ENCODE measurements around the gene SCN3B.

The SCN3B gene

DNA sequence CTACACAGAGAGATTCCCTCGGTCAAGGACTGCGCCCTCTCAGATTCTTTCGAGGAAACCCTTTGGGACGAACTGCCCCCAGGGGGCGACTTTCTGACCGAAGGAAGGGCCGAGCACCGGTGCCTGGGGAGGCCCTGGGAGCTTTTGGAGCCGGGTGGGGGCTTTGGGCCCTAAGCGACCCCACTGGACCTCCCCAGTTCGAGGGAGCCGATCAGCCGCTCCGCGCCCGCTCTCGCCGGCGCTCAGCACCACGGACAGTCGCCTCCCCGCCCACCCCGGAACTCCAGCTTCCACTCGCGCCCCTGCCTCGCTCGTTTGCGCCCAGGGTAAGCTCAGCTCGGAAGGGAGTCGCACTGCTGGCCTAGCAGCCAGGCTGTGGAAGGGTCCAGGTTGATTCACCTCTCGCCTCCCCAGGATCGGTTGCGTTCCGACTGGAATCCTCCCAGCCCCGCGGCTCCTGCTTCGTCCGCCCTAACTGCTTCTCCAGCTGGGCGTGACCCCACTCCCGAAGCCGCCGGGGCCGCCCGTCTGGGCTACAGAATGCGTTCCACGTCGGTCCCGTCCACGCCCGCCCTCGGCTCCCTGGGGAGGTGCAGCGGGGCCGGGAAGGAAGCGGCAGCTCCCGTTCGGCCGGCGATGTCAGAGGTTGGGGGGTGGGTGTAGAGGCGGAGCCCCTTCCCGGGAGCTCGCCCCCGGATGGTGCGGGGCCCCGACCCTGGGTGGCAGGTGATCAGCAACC lies 428 bp downstream of the SCN3B start:
- DNase-seq: no peak

DNA sequence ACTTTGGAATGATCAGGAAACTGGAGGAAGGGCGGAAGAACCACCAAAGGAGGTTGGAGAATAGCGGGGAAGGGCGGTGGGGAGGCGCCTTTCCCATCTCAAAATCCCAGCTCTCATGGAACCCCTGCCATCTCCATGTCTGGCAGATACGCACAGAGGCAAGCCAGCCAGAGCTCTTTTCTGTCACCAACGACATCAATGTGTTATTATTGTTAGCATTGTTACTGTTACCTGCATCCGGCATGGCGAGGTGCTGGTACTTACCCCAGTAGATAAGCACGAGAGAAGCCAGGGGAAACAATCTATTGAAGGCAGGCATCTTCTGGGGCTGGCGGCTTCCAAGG lies 969 bp downstream of the SCN3B start:
- DNase-seq: no peak

DNA sequence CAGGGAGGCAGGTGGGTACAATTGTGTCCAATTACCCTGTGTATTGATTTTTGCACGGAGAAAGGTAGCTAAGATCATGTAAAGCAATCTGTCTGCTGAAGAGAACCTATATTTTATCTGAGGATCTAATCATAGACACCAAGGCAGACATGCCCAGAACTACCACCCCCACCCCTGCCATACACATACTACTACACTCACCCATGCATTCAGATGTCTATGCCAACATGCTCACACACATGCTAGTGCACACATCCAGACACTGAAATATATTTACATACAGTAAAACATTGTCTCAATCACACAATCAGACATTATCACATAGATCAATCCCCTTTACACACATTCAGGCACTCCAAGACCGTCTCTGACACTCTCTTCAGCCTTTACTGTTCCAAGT lies 1.8 kb downstream of the SCN3B start:
- no peak for DNase-seq

DNA sequence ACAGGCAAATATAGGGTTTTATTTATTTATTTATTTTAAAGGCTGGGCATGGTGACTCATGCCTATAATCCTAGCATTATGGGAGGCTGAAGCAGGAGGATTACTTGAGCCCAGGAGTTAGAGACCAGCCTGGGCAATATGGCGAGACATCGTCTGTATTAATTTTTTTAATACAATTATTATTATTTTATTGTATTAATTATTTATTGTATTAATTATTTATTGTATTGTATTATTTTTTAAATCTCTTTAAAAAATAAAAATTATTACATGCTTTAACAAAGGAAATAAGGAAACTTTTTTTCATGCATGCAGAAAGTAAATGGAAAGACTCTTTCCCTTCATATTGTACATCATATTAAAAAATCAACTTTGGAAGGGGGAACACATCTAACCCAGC lies 3.5 kb downstream of the SCN3B start:
- no peak for DNase-seq

DNA sequence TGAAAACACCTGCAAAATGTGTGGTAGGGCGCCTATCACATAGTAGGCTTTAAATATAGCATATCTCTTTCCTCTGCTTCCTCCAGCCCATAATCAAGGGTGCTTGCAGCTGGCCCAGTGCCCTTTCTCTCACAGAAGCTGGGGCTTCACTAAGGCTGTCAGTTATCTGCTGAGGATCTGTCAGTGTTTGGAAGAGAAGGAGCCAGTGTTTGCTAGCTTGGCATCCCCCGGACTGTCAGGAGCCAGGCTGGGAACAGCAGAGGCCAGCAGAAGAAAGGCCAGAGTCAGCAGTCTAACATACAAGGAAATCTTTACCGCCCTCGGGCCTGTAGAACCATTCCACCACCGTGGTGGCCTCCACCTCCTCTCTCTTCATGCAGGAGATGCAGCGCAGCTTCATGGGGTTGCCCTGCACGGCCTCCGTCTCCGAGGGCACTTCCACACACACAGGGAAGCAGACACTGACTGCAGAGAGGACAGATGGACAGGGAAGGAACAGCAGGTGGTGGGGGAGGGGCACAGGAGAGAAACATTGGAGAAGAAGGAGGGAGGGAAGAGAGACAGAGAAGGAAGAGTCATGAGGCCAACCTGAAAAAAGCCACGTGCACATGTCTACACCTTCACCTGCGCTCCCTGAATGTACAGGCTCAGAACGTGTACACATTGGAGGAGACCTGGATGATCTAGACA lies 9.0 kb downstream of the SCN3B start:
- DNase-seq: no peak

DNA sequence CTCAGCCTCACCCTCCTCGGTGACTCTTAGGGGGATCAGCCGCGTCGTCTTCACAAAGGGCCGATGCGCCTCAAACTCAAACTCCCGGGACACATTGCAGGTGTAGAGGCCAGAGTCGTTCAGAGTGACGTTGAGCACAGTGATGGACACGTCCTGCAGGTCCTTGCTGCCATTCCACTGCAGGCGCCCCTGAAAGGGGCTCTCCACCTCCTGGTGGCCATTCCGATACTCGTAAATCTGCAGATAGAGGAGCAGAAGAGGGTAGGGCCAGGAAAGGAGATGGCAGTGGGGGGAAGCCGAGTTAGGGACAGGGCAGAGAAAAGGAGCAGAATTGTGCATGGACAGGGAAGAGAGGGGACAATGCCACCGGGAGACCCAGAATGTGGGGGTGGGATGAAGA lies 12.0 kb downstream of the SCN3B start:
- DNase-seq: no peak

DNA sequence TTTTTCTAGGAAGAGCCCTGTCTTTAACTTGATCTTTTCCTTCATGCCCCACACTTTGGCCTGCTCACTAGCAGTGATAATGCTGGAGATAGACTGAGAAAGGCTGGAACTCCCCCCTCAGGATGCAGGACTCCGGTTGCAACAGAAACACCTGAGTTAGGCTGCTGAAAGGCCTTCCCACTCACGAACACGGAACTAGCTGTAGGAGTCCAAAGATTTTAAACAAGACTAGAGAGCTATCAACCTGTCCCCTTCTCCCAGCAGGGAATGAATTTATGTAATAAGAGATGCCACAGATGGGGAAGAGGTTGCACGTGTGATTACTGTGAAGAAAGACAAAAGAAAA lies 13.0 kb downstream of the SCN3B start:
- DNase-seq: no peak

DNA sequence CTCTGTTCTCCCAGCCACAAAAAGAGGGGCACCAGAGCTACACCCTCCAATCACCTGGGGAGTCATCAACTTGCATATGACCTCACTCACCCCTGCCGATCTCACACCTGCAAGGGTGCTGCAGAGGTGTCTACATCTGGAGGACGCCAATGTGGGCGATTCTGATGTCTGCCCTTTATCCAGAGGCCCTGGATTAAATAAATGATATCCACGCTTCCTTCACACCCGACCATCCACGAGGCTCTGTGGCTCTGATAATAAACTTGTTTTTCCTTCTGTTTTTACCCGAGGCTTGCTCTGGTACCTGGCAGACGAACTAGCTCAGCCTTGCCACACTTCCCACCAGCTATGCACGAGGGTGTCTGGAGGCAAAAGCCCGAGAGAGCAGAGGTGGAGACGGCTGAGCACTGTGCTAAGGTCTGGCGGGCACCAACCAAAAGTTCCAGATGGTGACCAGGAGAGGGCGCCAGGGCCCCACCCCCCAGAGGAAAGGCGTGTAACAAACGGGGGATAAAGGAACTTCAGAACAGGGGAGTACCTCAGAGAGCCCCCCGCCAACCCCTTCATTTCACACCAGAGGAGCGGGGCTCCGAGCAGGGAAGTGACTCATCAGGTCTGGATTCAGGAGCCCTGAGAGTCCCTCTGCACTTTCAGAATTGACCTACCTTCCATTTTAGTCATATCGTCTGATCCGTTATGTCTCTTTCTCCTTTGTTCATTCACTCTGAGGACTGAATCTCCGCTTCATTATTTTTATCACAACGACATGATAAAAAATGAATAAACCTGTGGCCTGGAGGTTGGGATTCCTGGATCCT lies 13.5 kb downstream of the SCN3B start:
- peak; percentile 74 for DNase-seq

DNA sequence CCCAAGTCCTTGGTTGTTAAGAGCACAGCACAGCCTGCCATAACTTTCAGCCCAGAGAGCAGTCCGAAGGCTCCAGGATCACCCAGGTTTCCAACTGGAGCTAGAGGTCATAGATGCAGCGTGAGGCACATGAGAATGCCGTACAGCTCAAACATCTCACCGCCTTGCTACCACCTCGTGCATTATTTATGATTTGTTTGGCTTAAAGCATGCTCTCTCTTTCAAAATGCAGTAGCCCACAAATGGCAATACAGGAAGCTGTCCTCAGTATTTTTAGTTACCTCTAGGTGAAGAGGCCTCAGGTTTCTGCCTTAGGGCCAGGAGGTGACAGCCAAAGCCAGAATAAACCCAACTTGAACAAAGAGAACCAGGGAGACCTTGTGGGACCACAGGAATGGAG lies 14.4 kb downstream of the SCN3B start:
- no peak for DNase-seq

DNA sequence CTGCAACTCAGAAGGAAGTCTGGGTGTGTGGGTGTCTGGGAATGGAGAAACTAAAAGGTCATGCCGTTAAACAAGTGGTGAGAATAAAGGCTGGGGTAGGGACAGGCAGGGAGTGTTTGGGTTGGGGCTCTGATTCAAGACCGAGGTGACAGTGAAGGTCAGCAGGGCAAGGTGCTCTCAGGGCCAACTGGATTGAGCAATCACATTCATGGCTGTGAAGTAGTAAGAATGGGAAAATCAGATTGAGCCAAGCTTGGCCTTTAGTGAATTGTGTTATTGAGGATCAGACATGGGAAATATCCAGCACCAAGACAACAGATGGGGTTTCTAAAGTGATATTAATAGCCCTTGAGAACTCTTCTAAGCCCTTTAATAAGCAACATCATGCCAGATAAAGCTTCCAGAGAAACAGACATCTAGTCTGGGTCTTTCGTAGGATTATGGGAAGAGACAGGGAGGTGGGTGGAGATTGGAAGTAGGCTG lies 24.3 kb downstream of the SCN3B start:
- DNase-seq: no peak

DNA sequence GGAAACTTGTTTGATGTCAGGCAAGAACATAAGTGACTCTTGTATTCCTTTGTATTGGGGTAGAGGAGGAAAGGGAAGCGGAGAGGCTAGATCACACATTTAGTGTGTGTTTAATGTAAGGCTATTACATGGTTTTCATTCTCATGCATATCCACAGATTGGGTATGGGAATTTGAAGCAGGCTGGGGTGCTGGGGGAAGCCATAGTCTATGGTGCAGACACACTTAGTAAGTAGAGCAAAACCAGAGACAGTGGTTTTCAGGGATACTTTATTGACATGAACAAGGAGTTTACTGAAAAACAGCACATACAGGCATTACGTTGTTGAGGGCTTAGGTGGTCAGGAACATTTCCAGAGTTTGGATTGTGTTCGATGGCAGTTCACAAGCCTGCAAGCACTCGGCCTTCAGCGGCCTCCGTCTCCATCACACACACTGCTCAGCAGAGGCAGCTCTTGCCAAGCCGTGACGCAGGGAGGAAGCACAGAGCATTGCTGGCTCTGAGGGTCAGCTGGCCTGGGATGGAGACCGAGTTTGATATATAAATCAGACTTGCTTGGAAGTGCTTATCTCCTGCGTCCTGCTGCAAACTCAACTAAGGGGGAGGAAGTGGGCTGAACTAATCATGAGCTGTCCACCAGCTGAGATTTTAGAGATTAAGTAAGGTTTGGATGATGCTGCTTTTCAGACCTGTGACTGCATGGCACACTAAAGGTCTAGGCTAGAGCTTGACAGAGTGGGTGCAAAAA lies 25.3 kb downstream of the SCN3B start:
- DNase-seq: peak; percentile 83

DNA sequence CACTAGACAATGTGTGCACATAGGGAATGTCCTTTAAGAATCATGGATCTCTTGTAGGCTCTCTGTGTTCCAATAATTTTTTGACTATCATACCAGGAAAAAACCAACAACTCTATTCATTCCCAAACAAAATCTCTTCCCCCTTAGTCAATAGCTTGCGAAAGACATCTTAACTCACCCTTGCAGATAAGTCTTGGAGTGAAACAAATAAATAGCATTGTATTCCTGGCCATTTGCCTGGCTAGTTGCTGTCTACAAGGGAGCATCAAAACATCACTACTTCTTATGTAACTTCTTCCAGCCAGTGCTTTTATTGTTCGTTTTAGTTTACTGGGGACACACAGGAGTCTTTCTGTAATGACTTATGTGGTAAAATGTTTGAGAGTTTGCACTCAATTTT lies 29.4 kb downstream of the SCN3B start:
- DNase-seq: no peak

DNA sequence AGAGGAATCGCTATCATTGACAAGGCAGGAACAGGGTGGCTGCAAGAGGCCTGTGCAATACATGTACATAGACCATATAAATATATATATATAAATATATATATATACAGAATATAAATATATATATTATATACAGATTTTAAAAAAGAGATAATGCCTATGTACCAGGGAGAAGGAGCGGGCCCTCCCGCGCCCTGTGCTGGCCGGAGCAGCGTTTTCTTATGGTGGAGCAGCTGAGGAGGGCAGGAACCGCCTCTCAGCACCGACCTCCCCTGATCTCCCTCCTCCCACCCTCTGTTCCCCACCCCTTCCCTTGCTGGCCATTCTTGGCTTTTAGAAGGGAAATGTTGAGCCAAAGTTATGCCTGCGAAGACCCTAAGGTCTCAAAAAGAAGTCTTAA lies 31.8 kb downstream of the SCN3B start:
- no peak for DNase-seq

DNA sequence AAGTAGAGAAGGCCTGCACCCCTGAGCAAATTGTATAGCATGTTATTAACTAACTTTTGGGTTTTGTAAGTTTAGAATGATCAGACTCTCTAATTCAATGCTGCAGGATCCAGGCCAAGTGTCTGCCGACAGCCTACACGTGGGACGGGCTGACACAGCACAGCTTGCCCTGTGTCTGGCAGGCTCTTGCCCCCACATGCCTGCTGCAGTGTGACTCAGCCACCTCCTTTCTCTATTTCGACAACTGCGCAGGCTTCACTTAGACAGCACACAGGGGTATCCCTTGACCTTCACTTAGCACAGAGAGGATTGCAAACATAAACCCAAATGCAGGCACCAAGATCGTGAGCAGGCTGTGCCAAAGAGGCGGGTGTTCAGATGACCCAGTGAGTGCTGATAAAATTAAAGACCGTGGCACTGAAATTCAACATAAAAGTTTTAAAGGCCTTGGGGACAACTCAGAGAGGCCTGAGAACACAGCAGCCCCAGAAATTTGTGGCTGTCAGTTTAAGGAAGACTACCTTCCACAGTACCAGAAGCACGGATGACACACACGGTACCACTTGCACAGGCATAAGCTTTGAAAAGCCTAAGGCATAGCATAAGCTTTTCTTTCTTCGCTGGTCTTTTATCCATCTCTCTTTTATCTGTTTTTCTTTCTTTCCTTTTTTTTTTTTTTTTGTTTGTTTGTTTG lies 37.8 kb downstream of the SCN3B start:
- DNase-seq: no peak

DNA sequence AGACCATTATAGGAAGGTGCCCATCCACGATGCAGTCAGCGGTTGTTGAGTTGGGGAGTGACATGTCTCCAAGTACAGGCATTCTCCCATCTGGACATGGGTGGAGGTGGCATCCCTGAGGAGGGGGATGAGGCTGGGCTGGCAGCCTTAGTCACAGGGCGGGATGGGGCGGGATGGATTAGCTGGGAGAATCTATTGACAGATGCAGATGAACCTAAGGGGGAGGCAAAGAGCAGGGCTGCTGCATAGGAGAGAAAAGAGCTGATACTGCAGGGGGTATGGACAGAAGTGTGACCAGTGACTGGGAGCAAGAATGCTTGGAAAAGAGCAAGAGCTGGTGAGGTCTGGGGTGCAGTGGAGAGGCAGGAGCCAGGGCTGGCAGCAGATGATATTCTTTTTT lies 42.7 kb downstream of the SCN3B start:
- no peak for DNase-seq

DNA sequence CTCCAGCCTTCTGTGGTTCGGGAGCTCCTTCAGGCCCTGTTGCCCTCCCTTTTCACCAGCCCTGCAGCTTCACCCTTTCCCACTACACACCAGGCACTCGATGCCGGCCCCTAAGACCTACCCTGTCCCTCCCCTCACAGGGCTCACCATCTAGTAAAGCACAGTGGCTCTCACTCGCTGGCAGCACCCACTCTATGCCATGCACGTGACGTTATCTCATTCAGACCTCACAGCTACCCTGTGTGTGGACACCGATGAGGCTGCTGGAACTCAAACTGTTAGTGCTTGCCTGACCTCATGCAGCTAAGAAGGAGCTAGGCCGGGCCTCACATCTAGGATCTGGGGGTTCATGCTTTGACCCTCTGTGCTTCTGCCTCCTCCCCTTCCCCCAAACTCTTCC lies 45.5 kb downstream of the SCN3B start:
- DNase-seq: no peak

DNA sequence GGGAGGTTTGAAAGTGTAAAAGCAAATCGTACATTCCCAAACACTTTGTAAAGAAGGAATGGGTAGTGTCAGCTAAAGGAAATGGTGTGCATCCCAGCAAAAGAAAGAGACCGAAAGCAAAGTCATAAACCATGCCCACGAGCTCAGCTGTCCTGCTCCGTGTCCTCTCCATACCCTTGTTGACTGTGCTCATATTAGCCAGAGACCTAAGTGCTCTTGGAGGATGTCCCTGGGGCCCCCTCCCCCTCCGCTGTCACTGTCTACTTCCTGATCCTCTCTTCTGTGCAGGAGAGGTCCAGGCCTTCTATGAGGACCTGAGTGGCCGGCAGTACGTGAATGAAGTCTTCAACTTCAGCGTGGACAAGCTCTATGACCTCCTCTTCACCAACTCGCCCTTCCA lies 46.1 kb downstream of the SCN3B start:
- DNase-seq: no peak

DNA sequence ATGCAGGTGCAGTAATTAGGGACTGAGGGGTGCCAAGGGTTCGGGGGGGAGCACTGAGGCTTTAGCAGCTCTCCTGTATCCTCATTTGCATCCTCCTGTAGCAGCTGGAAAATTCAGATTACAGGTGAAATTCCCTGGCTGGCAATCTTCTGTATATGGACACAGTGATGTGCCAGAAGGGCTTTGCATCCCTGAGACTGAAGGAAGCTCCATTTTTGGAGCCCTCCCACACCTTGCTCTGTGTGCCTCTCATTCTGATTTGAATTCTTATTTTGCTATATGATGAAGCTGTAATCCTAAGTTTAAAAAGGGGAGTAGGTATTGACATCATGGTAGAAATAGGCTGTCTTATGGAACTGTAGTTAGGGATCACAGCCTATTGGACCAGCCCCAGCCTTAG lies 46.6 kb downstream of the SCN3B start:
- DNase-seq: no peak

DNA sequence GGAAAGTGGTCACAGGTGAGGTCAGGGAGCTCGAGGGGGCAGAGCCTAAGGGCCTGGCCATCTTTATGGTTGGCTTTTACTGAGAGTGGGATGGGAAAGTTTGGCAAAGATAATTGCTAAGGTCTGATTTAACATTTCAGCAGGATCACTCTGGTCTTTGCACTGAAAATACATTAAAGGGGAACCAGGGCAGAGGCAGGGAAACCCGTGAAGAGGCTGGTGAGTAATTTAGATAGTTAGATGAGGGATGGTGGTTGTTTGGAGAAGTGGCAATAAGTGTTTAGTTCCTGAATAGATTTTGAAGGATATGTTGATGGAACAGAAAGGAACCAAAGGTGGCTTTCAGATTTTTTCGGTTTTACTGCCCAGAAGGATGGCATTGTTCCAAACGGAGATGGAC lies 50.8 kb downstream of the SCN3B start:
- no peak for DNase-seq

DNA sequence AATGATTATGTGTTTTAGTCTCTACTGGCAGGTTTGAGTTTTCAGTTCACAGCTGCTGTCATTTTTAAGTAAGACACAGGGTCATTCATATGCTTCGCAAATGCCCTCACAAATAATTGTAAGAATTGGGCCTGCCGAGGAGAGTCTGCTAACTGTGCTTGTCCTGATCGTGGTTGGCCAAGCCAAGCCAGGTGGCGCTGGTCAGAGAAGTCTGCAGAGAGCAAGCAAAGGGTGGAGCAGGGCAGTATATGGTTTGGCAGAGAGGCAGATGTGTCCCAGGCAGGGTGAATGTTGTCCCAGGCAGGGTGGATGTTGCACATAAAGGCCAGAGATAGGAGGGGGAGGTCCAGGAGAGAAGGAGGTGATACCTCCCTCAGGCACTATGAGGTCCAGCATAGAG lies 52.7 kb downstream of the SCN3B start:
- no peak for DNase-seq

DNA sequence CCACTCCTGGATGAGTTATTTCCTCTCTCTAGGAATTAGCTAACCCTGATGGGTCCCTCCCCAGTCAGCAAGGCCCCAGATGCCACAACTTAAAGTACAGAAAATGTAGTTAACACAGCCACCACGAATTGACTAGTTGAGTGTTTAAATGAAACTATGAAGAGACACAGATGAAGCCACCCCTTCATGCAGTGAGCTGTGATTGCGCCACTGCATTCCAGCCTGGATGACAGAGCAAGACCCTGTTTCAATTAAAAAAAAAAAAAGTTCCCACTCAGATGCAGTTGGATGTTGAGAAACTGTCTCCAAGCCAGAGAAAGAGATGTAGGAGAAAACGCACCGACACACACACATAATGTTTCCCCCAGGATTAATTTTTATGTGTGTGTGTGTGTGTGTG lies 53.3 kb downstream of the SCN3B start:
- DNase-seq: no peak

DNA sequence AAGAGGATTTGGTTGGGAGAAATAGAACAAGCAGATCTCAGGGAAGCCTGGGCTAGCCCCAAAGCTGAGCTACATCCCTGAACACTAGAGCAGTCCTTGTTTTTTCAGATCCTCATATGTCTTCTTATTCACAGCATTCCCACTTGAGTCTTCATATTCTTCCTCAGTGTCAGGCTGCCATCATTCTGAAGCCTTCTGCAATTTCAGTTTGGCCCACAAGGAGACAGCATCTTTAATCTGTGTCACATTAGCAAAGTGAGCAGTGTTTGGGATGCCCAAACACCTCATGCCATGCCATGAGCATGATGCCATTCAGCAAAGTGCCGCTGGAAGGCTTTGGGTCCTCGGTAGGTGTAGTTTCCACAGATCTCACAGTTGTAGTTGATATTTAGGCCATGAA lies 56.6 kb downstream of the SCN3B start:
- no peak for DNase-seq

DNA sequence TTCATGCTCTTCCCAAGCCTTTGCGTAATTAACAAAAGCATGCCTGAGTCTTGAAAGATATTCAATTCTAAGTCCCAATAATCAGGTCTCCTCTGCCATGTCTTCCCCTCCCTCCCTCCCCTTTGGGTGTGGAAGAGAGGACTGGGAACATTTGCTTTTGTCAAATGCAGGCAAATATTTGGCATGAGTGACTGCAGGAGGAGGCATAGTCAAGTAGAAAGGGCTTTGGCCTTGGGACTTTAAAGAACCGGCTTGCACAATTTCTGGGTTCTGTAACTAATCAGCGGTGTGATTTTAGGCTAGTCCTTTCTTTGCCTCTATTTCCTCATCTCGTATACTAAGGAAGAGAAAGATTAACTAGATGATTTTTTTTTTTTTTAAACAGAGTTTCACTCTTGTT lies 59.5 kb downstream of the SCN3B start:
- no peak for DNase-seq
